Tibial nerve (tissue), 4 donors: ENCODE measurements around the gene ABCA13.

Experiments
- EP300 ChIP-seq, 2 donors: sonication (generic); formaldehyde crosslinking; IDR thresholded peaks; one replicate each; pipeline ENCODE4 v1.6.1; 2017; ENCODE audit warnings: antibody characterized with exemption in 2 of 2, mild to moderate bottlenecking in 1 of 2
- POLR2A ChIP-seq, 2 donors: fragments of 450-650 bp; IDR thresholded peaks; one replicate each; pipeline ENCODE4 v1.6.1; 2017; ENCODE audit warnings: antibody characterized with exemption in 2 of 2, mild to moderate bottlenecking in 2 of 2, moderate library complexity in 2 of 2
- TF ChIP-seq, protein P1 (sequence below), 5 experiments: fragments of 200-600 bp in 3 of 5; fragments of 450-650 bp in 2 of 5; sonication (generic) in 3 of 5; IDR thresholded peaks; one replicate each; pipeline ENCODE4 v1.5.1; 2016 to 2019; ENCODE audit warnings: antibody characterized with exemption in 5 of 5, mild to moderate bottlenecking in 3 of 5, moderate library complexity in 2 of 5

DNA sequence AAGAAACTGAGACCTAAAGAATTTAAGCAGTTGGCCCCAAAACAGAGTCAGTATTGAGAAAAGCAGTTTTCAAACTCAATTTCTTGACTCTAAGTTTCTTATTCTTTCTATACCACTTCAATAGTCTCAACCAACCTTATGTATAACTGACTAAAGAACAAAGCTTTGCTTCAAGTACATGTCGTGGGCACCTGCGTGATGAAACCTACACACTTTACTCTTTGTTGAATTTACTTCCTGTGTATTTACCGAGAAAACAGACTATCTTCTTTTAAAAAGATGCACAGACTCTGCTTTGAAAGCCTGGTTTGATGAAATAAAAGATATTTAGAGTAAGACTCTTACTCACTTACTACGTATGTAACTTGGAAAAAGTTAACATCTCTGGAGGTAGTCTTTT, 455.9 kb downstream of the ABCA13 start:
- TF ChIP-seq, protein P1, sequence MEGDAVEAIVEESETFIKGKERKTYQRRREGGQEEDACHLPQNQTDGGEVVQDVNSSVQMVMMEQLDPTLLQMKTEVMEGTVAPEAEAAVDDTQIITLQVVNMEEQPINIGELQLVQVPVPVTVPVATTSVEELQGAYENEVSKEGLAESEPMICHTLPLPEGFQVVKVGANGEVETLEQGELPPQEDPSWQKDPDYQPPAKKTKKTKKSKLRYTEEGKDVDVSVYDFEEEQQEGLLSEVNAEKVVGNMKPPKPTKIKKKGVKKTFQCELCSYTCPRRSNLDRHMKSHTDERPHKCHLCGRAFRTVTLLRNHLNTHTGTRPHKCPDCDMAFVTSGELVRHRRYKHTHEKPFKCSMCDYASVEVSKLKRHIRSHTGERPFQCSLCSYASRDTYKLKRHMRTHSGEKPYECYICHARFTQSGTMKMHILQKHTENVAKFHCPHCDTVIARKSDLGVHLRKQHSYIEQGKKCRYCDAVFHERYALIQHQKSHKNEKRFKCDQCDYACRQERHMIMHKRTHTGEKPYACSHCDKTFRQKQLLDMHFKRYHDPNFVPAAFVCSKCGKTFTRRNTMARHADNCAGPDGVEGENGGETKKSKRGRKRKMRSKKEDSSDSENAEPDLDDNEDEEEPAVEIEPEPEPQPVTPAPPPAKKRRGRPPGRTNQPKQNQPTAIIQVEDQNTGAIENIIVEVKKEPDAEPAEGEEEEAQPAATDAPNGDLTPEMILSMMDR (IDR thresholded peaks at IDR 0.05) = no peak
- no peak for TF ChIP-seq POLR2A (IDR thresholded peaks at IDR 0.05)
- no peak for TF ChIP-seq EP300 (IDR thresholded peaks at IDR 0.05)
